WTC11 (cell line): ENCODE results near the gene ETV6. TPM values are rescaled to one million over a fixed set of nuclear protein-coding genes. Genes with fewer than 3 reads are reported as not detected.

ENCODE experiments used
- ATAC-seq: fragments of 200-7000 bp; cut with Tn5 transposase; 2 replicates; pipeline ENCODE4 v1.10.0; 2021; ENCODE audit warnings: mild to moderate bottlenecking, moderate library complexity
- CTCF ChIA-PET: fragments of 300-600 bp; sonication (Branson Sonifier 250); formaldehyde crosslinking; loops from one replicate; lab custom pipeline; 2021; ENCODE audit warnings: antibody characterized with exemption; lab: Charles Lee
- POLR2A ChIA-PET: fragments of 350-600 bp; sonication (Branson Sonifier 250); formaldehyde crosslinking; loops from one replicate; lab custom pipeline; 2021; ENCODE audit warnings: antibody characterized with exemption; lab: Charles Lee
- DNase-seq: peaks from one replicate; pipeline ENCODE4 v3.0.0; 2021; ENCODE audit warnings: low spot score
- H3K27ac Mint-ChIP-seq: 2 replicates; pipeline ENCODE4 v1.8.0; 2021; ENCODE audit warnings: mixed read lengths
- H3K27me3 Mint-ChIP-seq: 2 replicates; pipeline ENCODE4 v1.8.0; 2021; ENCODE audit warnings: low read depth, mild to moderate bottlenecking, moderate library complexity, mixed read lengths
- H3K36me3 Mint-ChIP-seq: 2 replicates; pipeline ENCODE4 v1.8.0; 2021; ENCODE audit warnings: mixed read lengths
- H3K4me1 Mint-ChIP-seq: 2 replicates; pipeline ENCODE4 v1.8.0; 2022; ENCODE audit warnings: mixed read lengths
- H3K4me3 Mint-ChIP-seq: 2 replicates; pipeline ENCODE4 v1.8.0; 2021; ENCODE audit warnings: mild to moderate bottlenecking, moderate library complexity, mixed read lengths
- H3K9me3 Mint-ChIP-seq: 2 replicates; pipeline ENCODE4 v1.8.0; 2021; ENCODE audit warnings: mixed read lengths
- ATF1 ChIP-seq: sonication (generic); formaldehyde crosslinking; IDR thresholded peaks from 2 replicates; pipeline ENCODE4 v1.8.1; 2023; ENCODE audit warnings: mild to moderate bottlenecking, moderate library complexity, missing genetic modification reagents
- CREB1 ChIP-seq: sonication (generic); formaldehyde crosslinking; IDR thresholded peaks from 2 replicates; pipeline ENCODE4 v1.8.0; 2023; ENCODE audit warnings: mild to moderate bottlenecking, missing genetic modification reagents
- CREM ChIP-seq: sonication (generic); formaldehyde crosslinking; IDR thresholded peaks from 2 replicates; pipeline ENCODE4 v1.8.1; 2022; ENCODE audit warnings: mild to moderate bottlenecking, missing genetic modification reagents, moderate library complexity
- ESRRA ChIP-seq: sonication (generic); formaldehyde crosslinking; IDR thresholded peaks from 2 replicates; pipeline ENCODE4 v1.8.1; 2022; ENCODE audit warnings: mild to moderate bottlenecking, missing genetic modification reagents, borderline replicate concordance
- FOXJ3 ChIP-seq: sonication (generic); formaldehyde crosslinking; IDR thresholded peaks from 2 replicates; pipeline ENCODE4 v1.9.0; 2021; ENCODE audit warnings: missing genetic modification reagents, mild to moderate bottlenecking, borderline replicate concordance
- FOXK1 ChIP-seq: sonication (generic); formaldehyde crosslinking; IDR thresholded peaks from 2 replicates; pipeline ENCODE4 v1.8.0; 2022; ENCODE audit warnings: mild to moderate bottlenecking, moderate library complexity, missing genetic modification reagents
- FOXP1 ChIP-seq: sonication (generic); formaldehyde crosslinking; IDR thresholded peaks from 2 replicates; pipeline ENCODE4 v1.8.0; 2022; ENCODE audit warnings: missing genetic modification reagents, mild to moderate bottlenecking, moderate library complexity, borderline replicate concordance
- GRHL2 ChIP-seq: fragments of 250-450 bp; sonication (Bioruptor Pico); IDR thresholded peaks from 2 replicates; pipeline ENCODE4 v1.8.0; 2022; ENCODE audit warnings: mild to moderate bottlenecking, moderate library complexity; ENCODE audit not compliant: insufficient replicate concordance, severe bottlenecking
- GTF2I ChIP-seq: fragments of 250-450 bp; sonication (Bioruptor Pico); conservative IDR thresholded peaks from 2 replicates; pipeline ENCODE4 v1.4.0; 2021; ENCODE audit warnings: mild to moderate bottlenecking
- JAZF1 ChIP-seq: fragments of 250-450 bp; sonication (Bioruptor Pico); IDR thresholded peaks from 2 replicates; pipeline ENCODE4 v1.9.0; 2021; ENCODE audit warnings: moderate library complexity, mild to moderate bottlenecking, inconsistent platforms
- JUN ChIP-seq: sonication (generic); formaldehyde crosslinking; IDR thresholded peaks from 2 replicates; pipeline ENCODE4 v1.8.0; 2023; ENCODE audit warnings: mild to moderate bottlenecking, missing genetic modification reagents
- KAT7 ChIP-seq: sonication (generic); formaldehyde crosslinking; IDR thresholded peaks from 2 replicates; pipeline ENCODE4 v1.8.1; 2023; ENCODE audit warnings: missing genetic modification reagents, mild to moderate bottlenecking, borderline replicate concordance
- MYBL2 ChIP-seq: sonication (generic); formaldehyde crosslinking; IDR thresholded peaks from 2 replicates; pipeline ENCODE4 v1.8.1; 2023; ENCODE audit warnings: mild to moderate bottlenecking, moderate library complexity, missing genetic modification reagents
- NR2C2 ChIP-seq: sonication (generic); formaldehyde crosslinking; IDR thresholded peaks from 2 replicates; pipeline ENCODE4 v1.8.0; 2022; ENCODE audit warnings: mild to moderate bottlenecking, missing genetic modification reagents
- OVOL2 ChIP-seq: fragments of 250-450 bp; sonication (Bioruptor Pico); IDR thresholded peaks from 2 replicates; pipeline ENCODE4 v1.9.0; 2021; ENCODE audit warnings: mild to moderate bottlenecking, borderline replicate concordance
- RELA ChIP-seq: sonication (generic); formaldehyde crosslinking; IDR thresholded peaks from 2 replicates; pipeline ENCODE4 v1.8.1; 2022; ENCODE audit warnings: missing genetic modification reagents, mild to moderate bottlenecking, borderline replicate concordance
- RORB ChIP-seq: fragments of 250-450 bp; sonication (Bioruptor Pico); IDR thresholded peaks from 2 replicates; pipeline ENCODE4 v1.9.0; 2021; ENCODE audit warnings: mild to moderate bottlenecking
- TEAD4 ChIP-seq: sonication (generic); formaldehyde crosslinking; IDR thresholded peaks from 2 replicates; pipeline ENCODE4 v1.8.0; 2022; ENCODE audit warnings: mild to moderate bottlenecking, missing genetic modification reagents
- ZNF138 ChIP-seq: sonication (generic); formaldehyde crosslinking; conservative IDR thresholded peaks from 2 replicates; pipeline ENCODE4 v1.8.1; 2022; ENCODE audit warnings: mild to moderate bottlenecking, moderate library complexity, missing genetic modification reagents
- ZNF232 ChIP-seq: sonication (generic); formaldehyde crosslinking; IDR thresholded peaks from 2 replicates; pipeline ENCODE4 v1.8.0; 2022; ENCODE audit warnings: mild to moderate bottlenecking, missing genetic modification reagents
- ZNF317 ChIP-seq: sonication (generic); formaldehyde crosslinking; IDR thresholded peaks from 2 replicates; pipeline ENCODE4 v1.8.1; 2023; ENCODE audit warnings: low read depth, mild to moderate bottlenecking, moderate library complexity, missing genetic modification reagents, borderline replicate concordance
- ZNF423 ChIP-seq: fragments of 250-450 bp; sonication (Bioruptor Pico); IDR thresholded peaks from 2 replicates; pipeline ENCODE4 v2.1.2; 2022; ENCODE audit warnings: mild to moderate bottlenecking, moderate library complexity
- total RNA-seq: library from RNA; stranded (reverse); gene quantifications from 3 replicates; pipeline ENCODE4 v1.2.3, GENCODE V29; 2021
- TF ChIP-seq, protein P1 (sequence below): sonication (generic); formaldehyde crosslinking; IDR thresholded peaks from 2 replicates; pipeline ENCODE4 v1.8.0; 2023; ENCODE audit warnings: missing genetic modification reagents
- TF ChIP-seq, protein P2 (sequence below): sonication (generic); formaldehyde crosslinking; IDR thresholded peaks from 2 replicates; pipeline ENCODE4 v1.8.1; 2023; ENCODE audit warnings: mild to moderate bottlenecking, missing genetic modification reagents, moderate library complexity
- TF ChIP-seq, protein P3 (sequence below): sonication (generic); formaldehyde crosslinking; IDR thresholded peaks from 2 replicates; pipeline ENCODE4 v1.8.0; 2022; ENCODE audit warnings: mild to moderate bottlenecking, missing genetic modification reagents
- TF ChIP-seq, protein P4 (sequence below): sonication (generic); formaldehyde crosslinking; IDR thresholded peaks from 2 replicates; pipeline ENCODE4 v1.8.0; 2022; ENCODE audit warnings: mild to moderate bottlenecking, missing genetic modification reagents
- TF ChIP-seq, protein P5 (sequence below): sonication (generic); formaldehyde crosslinking; IDR thresholded peaks from 2 replicates; pipeline ENCODE4 v1.8.1; 2023; ENCODE audit warnings: mild to moderate bottlenecking, missing genetic modification reagents
- TF ChIP-seq, protein P6 (sequence below): sonication (generic); formaldehyde crosslinking; conservative IDR thresholded peaks from 2 replicates; pipeline ENCODE4 v1.8.1; 2023; ENCODE audit warnings: mild to moderate bottlenecking, low read depth, missing genetic modification reagents, moderate library complexity

The ETV6 gene
- total RNA-seq, 1 experiment from 2014 or later = 23.5 TPM

DNA sequence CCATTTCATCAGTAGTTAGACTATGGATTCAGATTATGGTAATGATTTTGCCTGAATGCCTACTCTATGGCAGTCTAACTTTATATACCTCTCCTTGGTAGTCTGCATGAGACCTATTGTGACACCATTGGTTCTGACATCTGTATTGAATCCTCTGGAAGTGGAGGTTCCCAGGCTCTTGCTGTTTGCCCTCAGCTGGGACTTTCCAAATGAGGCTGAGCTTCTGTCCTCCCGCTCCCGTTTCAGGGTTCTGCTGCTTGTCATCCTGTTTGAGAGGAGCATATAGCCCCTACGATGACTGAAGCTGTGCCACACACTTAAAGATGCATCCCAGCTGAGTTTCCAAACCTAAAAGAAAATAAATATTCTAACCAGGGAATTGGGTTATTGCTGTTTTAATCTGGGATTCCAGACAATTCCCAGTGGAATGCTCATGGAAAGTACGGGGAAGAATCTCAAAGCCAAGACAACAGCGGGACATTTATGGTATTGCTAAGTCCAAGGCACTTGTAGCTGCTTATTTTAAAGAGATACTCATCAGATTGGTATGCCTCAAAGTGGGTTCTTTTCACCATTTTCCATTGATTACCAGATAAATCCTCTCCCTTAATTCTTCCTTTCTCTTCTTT lies 105.9 kb downstream of the ETV6 start (continued):
- TF ChIP-seq, protein P1, sequence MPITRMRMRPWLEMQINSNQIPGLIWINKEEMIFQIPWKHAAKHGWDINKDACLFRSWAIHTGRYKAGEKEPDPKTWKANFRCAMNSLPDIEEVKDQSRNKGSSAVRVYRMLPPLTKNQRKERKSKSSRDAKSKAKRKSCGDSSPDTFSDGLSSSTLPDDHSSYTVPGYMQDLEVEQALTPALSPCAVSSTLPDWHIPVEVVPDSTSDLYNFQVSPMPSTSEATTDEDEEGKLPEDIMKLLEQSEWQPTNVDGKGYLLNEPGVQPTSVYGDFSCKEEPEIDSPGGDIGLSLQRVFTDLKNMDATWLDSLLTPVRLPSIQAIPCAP (CRISPR knock-in tag) = no peak
- TF ChIP-seq RELA (CRISPR knock-in tag) = no peak
- TF ChIP-seq KAT7 (CRISPR knock-in tag) = no peak
- TF ChIP-seq MYBL2 (CRISPR knock-in tag) = no peak
- no peak for TF ChIP-seq ZNF232 (CRISPR knock-in tag)
- no peak for TF ChIP-seq ESRRA
- TF ChIP-seq CREM (CRISPR knock-in tag) = no peak
- TF ChIP-seq, all 79 proteins: peak for 0

DNA sequence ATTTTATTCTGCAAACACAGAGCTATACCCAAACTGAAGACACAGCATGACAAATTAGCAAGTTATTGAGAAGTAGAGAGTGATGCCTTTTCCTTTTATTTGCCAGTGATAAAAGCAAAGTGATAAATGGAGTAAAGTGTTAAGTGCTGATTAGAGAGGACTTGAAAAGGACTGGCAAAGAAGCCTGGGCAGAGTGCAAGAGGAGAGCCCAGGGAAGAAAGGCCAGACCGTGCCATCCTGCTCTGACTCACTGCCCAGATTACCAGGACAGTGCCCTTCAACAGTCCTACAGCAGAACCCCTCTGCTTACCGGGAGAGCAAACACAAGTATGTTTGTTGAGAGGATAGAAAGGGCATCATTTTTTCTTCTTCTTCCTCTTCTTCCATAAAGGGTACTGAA lies 106.5 kb downstream of the ETV6 start:
- peaks cover 43% of the 10 kb centered on the region for H3K4me1 Mint-ChIP-seq
- H3K36me3 Mint-ChIP-seq = peaks cover 3% of the 10 kb centered on the region; the same call in 1 of the 2 replicates
- POLR2A ChIA-PET = interaction anchor here (0.6 kb wide), 1 partner anchor 256 kb away, joined by 3 read pairs; no protein-coding TSS in a partner anchor
- no peak for DNase-seq
- H3K4me3 Mint-ChIP-seq = no peak overlapping the region
- H3K27ac Mint-ChIP-seq = 0 out of 2 replicates have a peak overlapping the region, but pooled peaks have one; percentile 52
- no peaks in the 10 kb centered on the region for H3K27me3 Mint-ChIP-seq
- TF ChIP-seq FOXP1 (CRISPR knock-in tag) (no peak), GRHL2 (no peak), JAZF1 (no peak), FOXJ3 (CRISPR knock-in tag) (no peak), RORB (CRISPR knock-in tag) (no peak), FOXK1 (CRISPR knock-in tag) (no peak), CREB1 (CRISPR knock-in tag) (no peak), ZNF423 (CRISPR knock-in tag) (no peak), TEAD4 (CRISPR knock-in tag) (no peak), OVOL2 (CRISPR knock-in tag) (no peak), JUN (CRISPR knock-in tag) (no peak), GTF2I (CRISPR knock-in tag) (no peak), ZNF138 (CRISPR knock-in tag) (no peak), ATF1 (CRISPR knock-in tag) (no peak), RELA (CRISPR knock-in tag) (no peak)
- TF ChIP-seq, all 79 proteins: peak for 0
- CTCF ChIA-PET = interaction anchor here (1.1 to 1.5 kb wide), 2 partner anchors 22 to 202 kb away, joined by 3 read pairs; no protein-coding TSS in a partner anchor
- ATAC-seq = no peak
- no peaks in the 10 kb centered on the region for H3K9me3 Mint-ChIP-seq

DNA sequence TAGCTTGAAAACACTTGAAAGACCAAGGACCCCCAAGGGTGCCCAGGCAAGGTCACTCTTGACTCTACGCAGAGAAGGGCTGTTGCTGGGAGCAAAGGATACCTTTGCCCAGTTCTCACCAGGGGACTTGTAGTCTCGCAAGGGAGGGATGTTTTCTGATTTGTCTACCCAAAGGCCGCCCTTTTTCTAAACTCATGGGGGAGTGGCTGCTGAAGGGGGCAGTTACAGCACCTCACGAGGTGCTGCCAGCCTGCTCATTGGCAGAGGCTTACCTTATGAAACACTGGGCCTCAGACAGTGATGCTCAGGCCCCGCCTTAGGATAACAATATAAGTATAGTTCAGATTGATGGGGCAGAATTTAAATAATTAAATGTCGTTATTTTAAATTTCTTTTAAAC lies 107.0 kb downstream of the ETV6 start:
- no peak overlapping the region for H3K27ac Mint-ChIP-seq
- TF ChIP-seq OVOL2 (CRISPR knock-in tag) = no peak
- TF ChIP-seq, protein P2, sequence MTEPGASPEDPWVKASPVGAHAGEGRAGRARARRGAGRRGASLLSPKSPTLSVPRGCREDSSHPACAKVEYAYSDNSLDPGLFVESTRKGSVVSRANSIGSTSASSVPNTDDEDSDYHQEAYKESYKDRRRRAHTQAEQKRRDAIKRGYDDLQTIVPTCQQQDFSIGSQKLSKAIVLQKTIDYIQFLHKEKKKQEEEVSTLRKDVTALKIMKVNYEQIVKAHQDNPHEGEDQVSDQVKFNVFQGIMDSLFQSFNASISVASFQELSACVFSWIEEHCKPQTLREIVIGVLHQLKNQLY = no peak
- no peak for TF ChIP-seq ZNF317 (CRISPR knock-in tag)
- TF ChIP-seq, protein P3, sequence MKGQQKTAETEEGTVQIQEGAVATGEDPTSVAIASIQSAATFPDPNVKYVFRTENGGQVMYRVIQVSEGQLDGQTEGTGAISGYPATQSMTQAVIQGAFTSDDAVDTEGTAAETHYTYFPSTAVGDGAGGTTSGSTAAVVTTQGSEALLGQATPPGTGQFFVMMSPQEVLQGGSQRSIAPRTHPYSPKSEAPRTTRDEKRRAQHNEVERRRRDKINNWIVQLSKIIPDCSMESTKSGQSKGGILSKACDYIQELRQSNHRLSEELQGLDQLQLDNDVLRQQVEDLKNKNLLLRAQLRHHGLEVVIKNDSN = no peak
- TF ChIP-seq TEAD4 (CRISPR knock-in tag) = no peak
- TF ChIP-seq, protein P4, sequence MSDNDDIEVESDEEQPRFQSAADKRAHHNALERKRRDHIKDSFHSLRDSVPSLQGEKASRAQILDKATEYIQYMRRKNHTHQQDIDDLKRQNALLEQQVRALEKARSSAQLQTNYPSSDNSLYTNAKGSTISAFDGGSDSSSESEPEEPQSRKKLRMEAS (CRISPR knock-in tag) = no peak
- TF ChIP-seq, protein P5, sequence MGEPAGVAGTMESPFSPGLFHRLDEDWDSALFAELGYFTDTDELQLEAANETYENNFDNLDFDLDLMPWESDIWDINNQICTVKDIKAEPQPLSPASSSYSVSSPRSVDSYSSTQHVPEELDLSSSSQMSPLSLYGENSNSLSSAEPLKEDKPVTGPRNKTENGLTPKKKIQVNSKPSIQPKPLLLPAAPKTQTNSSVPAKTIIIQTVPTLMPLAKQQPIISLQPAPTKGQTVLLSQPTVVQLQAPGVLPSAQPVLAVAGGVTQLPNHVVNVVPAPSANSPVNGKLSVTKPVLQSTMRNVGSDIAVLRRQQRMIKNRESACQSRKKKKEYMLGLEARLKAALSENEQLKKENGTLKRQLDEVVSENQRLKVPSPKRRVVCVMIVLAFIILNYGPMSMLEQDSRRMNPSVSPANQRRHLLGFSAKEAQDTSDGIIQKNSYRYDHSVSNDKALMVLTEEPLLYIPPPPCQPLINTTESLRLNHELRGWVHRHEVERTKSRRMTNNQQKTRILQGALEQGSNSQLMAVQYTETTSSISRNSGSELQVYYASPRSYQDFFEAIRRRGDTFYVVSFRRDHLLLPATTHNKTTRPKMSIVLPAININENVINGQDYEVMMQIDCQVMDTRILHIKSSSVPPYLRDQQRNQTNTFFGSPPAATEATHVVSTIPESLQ = no peak
- TF ChIP-seq ZNF423 (CRISPR knock-in tag) = no peak
- TF ChIP-seq, protein P6, sequence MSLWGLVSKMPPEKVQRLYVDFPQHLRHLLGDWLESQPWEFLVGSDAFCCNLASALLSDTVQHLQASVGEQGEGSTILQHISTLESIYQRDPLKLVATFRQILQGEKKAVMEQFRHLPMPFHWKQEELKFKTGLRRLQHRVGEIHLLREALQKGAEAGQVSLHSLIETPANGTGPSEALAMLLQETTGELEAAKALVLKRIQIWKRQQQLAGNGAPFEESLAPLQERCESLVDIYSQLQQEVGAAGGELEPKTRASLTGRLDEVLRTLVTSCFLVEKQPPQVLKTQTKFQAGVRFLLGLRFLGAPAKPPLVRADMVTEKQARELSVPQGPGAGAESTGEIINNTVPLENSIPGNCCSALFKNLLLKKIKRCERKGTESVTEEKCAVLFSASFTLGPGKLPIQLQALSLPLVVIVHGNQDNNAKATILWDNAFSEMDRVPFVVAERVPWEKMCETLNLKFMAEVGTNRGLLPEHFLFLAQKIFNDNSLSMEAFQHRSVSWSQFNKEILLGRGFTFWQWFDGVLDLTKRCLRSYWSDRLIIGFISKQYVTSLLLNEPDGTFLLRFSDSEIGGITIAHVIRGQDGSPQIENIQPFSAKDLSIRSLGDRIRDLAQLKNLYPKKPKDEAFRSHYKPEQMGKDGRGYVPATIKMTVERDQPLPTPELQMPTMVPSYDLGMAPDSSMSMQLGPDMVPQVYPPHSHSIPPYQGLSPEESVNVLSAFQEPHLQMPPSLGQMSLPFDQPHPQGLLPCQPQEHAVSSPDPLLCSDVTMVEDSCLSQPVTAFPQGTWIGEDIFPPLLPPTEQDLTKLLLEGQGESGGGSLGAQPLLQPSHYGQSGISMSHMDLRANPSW (CRISPR knock-in tag) = no peak
- TF ChIP-seq ZNF232 (CRISPR knock-in tag) = no peak
- no peak for TF ChIP-seq NR2C2 (CRISPR knock-in tag)

More for the DNA sequence above, 107.0 kb downstream of the ETV6 start:
- Mint-ChIP-seq H3K4me1 (peaks cover 41% of the 10 kb centered on the region), H3K36me3 (peaks cover 3% of the 10 kb centered on the region; the same call in 1 of the 2 replicates), H3K9me3 (no peaks in the 10 kb centered on the region), H3K27me3 (no peaks in the 10 kb centered on the region), H3K4me3 (no peak overlapping the region)
- ChIA-PET POLR2A (interaction anchor here (0.6 to 0.7 kb wide), 2 partner anchors 19 to 255 kb away, joined by 3 read pairs; no protein-coding TSS in a partner anchor), CTCF (interaction anchor here (1.5 kb wide), 1 partner anchor 23 kb away, joined by 3 read pairs; no protein-coding TSS in a partner anchor)
- no peak for ATAC-seq
- no peak for DNase-seq
